ENCODE data around the gene PNKD.
"Not testable (repeated sequence)": the region's sequence is repeated elsewhere in the genome, so short reads cannot be mapped to it uniquely, and the experiment has no call there.

Gene PNKD

GRCh38 chr2:218272531-218273212, 2.4 kb downstream of the PNKD start:
- peak; percentile 60 to 71 for DNase-seq (ENCODE audit: low read depth in 2 of 2)

GRCh38 chr2:218273214-218273907, 3.0 kb downstream of the PNKD start:
- DNase-seq (ENCODE audit: low read depth in 2 of 2) = not testable (repeated sequence)

- no peak for DNase-seq (ENCODE audit: low read depth in 2 of 2)
These were observed 3.6 kb downstream of the PNKD start for GRCh38 chr2:218273908-218274249.

GRCh38 chr2:218274586-218274985, 4.3 kb downstream of the PNKD start:
- no peak for DNase-seq (ENCODE audit: low read depth in 2 of 2)

GRCh38 chr2:218275371-218276072, 5.2 kb downstream of the PNKD start:
- no peak for DNase-seq (ENCODE audit: low read depth in 2 of 2)

- no peak for DNase-seq (ENCODE audit: low read depth in 2 of 2)
These were observed 6.9 kb downstream of the PNKD start for GRCh38 chr2:218276986-218277755.

GRCh38 chr2:218277921-218278320, 7.6 kb downstream of the PNKD start:
- no peak for DNase-seq (ENCODE audit: low read depth in 2 of 2)

GRCh38 chr2:218278531-218279360, 8.4 kb downstream of the PNKD start:
- DNase-seq (ENCODE audit: low read depth in 2 of 2) = no peak

- DNase-seq (ENCODE audit: low read depth in 2 of 2) = no peak
These were observed 10.0 kb downstream of the PNKD start for GRCh38 chr2:218280260-218280870.

- no peak for DNase-seq (ENCODE audit: low read depth in 2 of 2)
These were observed 11.1 kb downstream of the PNKD start for GRCh38 chr2:218281449-218281848.

GRCh38 chr2:218282173-218282991, 12.1 kb downstream of the PNKD start:
- DNase-seq (ENCODE audit: low read depth in 2 of 2) = no peak

- peak; percentile 29 to 38 for DNase-seq (ENCODE audit: low read depth in 2 of 2)
These were observed 13.9 kb downstream of the PNKD start for GRCh38 chr2:218284106-218284811.

GRCh38 chr2:218285604-218286003, 15.3 kb downstream of the PNKD start:
- no peak for DNase-seq (ENCODE audit: low read depth in 2 of 2)

GRCh38 chr2:218286570-218287459, 16.5 kb downstream of the PNKD start:
- DNase-seq (ENCODE audit: low read depth in 2 of 2) = peak; percentile 54 to 69

- no peak for DNase-seq (ENCODE audit: low read depth in 2 of 2)
These were observed 19.5 kb downstream of the PNKD start for GRCh38 chr2:218289639-218290315.

- peak in 1 of 2 donors; percentile 24 for DNase-seq (ENCODE audit: low read depth in 2 of 2)
These were observed 20.3 kb downstream of the PNKD start for GRCh38 chr2:218290316-218291261.
